GM12878 (cell line): ENCODE data around the gene PEMT. TPM values are rescaled to one million over a fixed set of nuclear protein-coding genes. Genes with fewer than 3 reads are reported as not detected.

Source experiments
- ATAC-seq: fragments of 200-7000 bp; cut with Tn5 transposase; 3 replicates; pipeline ENCODE4 v1.9.1; 2020; ENCODE audit warnings: mild to moderate bottlenecking, moderate library complexity
- BruUV-seq: library from RNA; stranded (reverse); fragments of 400-500 nt; replicated peaks from 2 replicates; lab custom pipeline; 2021; lab: Mats Ljungman, UMichigan
- CTCF ChIA-PET: fragments of 300-600 bp; sonication (Branson Sonifier 250); formaldehyde crosslinking; extraction: SDS; loops from one replicate; lab custom pipeline; 2021; ENCODE audit warnings: inconsistent platforms; lab: Yijun Ruan, JAX
- POLR2A ChIA-PET: fragments of 350-600 bp; formaldehyde crosslinking; extraction: SDS; loops from one replicate; lab custom pipeline; 2021; ENCODE audit warnings: inconsistent platforms; lab: Charles Lee
- RAD21 ChIA-PET: fragments of 300-600 bp; sonication (Branson Sonifier 250); formaldehyde crosslinking; loops from one replicate; lab custom pipeline; 2023; ENCODE audit warnings: antibody characterized with exemption; ENCODE audit not compliant: unreplicated experiment; lab: Charles Lee
- SMC1A ChIA-PET: fragments of 300-600 bp; sonication (Branson Sonifier 250); formaldehyde crosslinking; loops from one replicate; lab custom pipeline; 2023; ENCODE audit not compliant: unreplicated experiment, uncharacterized antibody; lab: Charles Lee
- DNase-seq: peaks from one replicate; pipeline ENCODE4 v3.0.0-alpha.2; 2011; ENCODE audit warnings: low read depth, low spot score
- FAIRE-seq: peaks from 3 replicates; lab custom pipeline; 2011; peaks lifted over from hg19 to GRCh38; lab: Jason Lieb, UNC
- H2AFZ ChIP-seq: 2 replicates; pipeline ENCODE4 v1.6.0; 2011; ENCODE audit warnings: low read depth, low read length, control low read depth; ENCODE audit not compliant: control insufficient read depth
- H3K27ac ChIP-seq: 2 replicates; pipeline ENCODE4 v1.5.1; 2011; ENCODE audit warnings: control low read depth; ENCODE audit not compliant: control insufficient read depth, insufficient read depth
- H3K27me3 ChIP-seq, 2 experiments: replicated peaks in 1 of 2; 2 replicates each; pipeline versions ENCODE4 v1.6.0 to v1.6.1; 2011; ENCODE audit warnings: low read length in 1 of 2; ENCODE audit not compliant: control insufficient read depth in 2 of 2, insufficient read depth in 2 of 2
- H3K36me3 ChIP-seq, 2 experiments: 2 replicates each; pipeline ENCODE4 v1.5.1; 2011; ENCODE audit warnings: low read length in 1 of 2; ENCODE audit not compliant: control insufficient read depth in 2 of 2, insufficient read depth in 2 of 2
- H3K4me1 ChIP-seq: 2 replicates; pipeline ENCODE4 v1.6.1; 2011; ENCODE audit warnings: mild to moderate bottlenecking, low read length, moderate library complexity, mixed read lengths; ENCODE audit not compliant: control insufficient read depth, insufficient read depth
- H3K4me2 ChIP-seq: 2 replicates; pipeline ENCODE4 v1.6.0; 2011; ENCODE audit warnings: control low read depth; ENCODE audit not compliant: control insufficient read depth, insufficient read depth
- H3K4me3 ChIP-seq: fragments of 200-600 bp; sonication (generic); 2 replicates; pipeline ENCODE4 v1.5.1; 2016
- H3K79me2 ChIP-seq: 2 replicates; pipeline ENCODE4 v1.6.0; 2011; ENCODE audit warnings: low read length; ENCODE audit not compliant: control insufficient read depth, insufficient read depth
- H3K9ac ChIP-seq: 2 replicates; pipeline ENCODE4 v1.8.0; 2011; ENCODE audit warnings: low read length, control low read depth, mixed read lengths; ENCODE audit not compliant: control insufficient read depth, insufficient read depth
- H3K9me3 ChIP-seq: replicated peaks from 3 replicates; pipeline ENCODE4 v1.5.1; 2011; ENCODE audit warnings: mild to moderate bottlenecking, low read length; ENCODE audit not compliant: control insufficient read depth, insufficient read depth
- H4K20me1 ChIP-seq: 2 replicates; pipeline ENCODE4 v1.6.0; 2011; ENCODE audit not compliant: control insufficient read depth, insufficient read depth
- EZH2 ChIP-seq: IDR thresholded peaks from 2 replicates; pipeline ENCODE4 v1.6.1; 2012; ENCODE audit warnings: low read depth, mild to moderate bottlenecking, control low read depth, inconsistent platforms, low read length, borderline replicate concordance; ENCODE audit not compliant: control insufficient read depth
- FOXM1 ChIP-seq: IDR thresholded peaks from 2 replicates; pipeline ENCODE4 v1.6.1; 2012; ENCODE audit warnings: low read depth, mild to moderate bottlenecking, inconsistent platforms, low read length, moderate library complexity
- GATAD2B ChIP-seq: fragments of 450-650 bp; conservative IDR thresholded peaks from 2 replicates; pipeline ENCODE4 v1.6.1; 2017; ENCODE audit warnings: low read depth, mild to moderate bottlenecking, moderate library complexity
- NR2C2 ChIP-seq: IDR thresholded peaks from 2 replicates; pipeline ENCODE4 v1.6.1; 2011; ENCODE audit warnings: borderline replicate concordance, low read depth; ENCODE audit not compliant: control insufficient read depth, insufficient read length
- SMAD5 ChIP-seq: IDR thresholded peaks from 2 replicates; pipeline ENCODE4 v1.6.1; 2016; ENCODE audit warnings: antibody characterized with exemption, low read depth
- SREBF2 ChIP-seq: IDR thresholded peaks from 2 replicates; pipeline ENCODE4 v1.6.1; 2012; ENCODE audit warnings: mild to moderate bottlenecking, low read length
- ZNF622 ChIP-seq: fragments of 450-650 bp; IDR thresholded peaks from 2 replicates; pipeline ENCODE4 v1.6.1; 2017; ENCODE audit warnings: mild to moderate bottlenecking, inconsistent platforms
- WGBS: methylation state at CpG from one replicate; pipeline ENCODE4 v1.1.6; 2016; ENCODE audit warnings: low lambda C conversion rate; ENCODE audit not compliant: insufficient replicate concordance, insufficient coverage; ENCODE audit errors: missing lambda C conversion rate; 5-methylcytosine and 5-hydroxymethylcytosine counted together
- in situ Hi-C: fragments of 300-500 bp; cut with MboI; formaldehyde crosslinking; loops from 9 replicates; pipeline ENCODE4 v1.14.3; 2018; ENCODE audit warnings: mixed read lengths
- intact Hi-C: fragments of 100-400 bp; cut with micrococcal nuclease; formaldehyde crosslinking; loops from one replicate; pipeline ENCODE4 v1.14.2; 2022; ENCODE audit not compliant: unreplicated experiment
- polyA plus RNA-seq, 11 experiments: library from polyadenylated mRNA; depleted of rRNA in 4 of 11; unstranded in 6 of 11; stranded (reverse) in 5 of 11; fragments of >200 nt; fragmentation: Nextera tagmentation in 4 of 11; fragmentation: Illumina TruSeq in 1 of 11; extraction: Ambion mirVana in 4 of 11; extraction: Trizol in 1 of 11; gene quantifications; 1 replicate in 1 of 11; 2 replicates in 10 of 11; pipeline versions ENCODE4 v1.2.1 to v1.2.3, GENCODE V29; 2011 to 2016; ENCODE audit warnings: inconsistent platforms in 2 of 11, missing spikeins in 2 of 11, low read depth in 1 of 11
- total RNA-seq, 4 experiments: library from RNA; depleted of rRNA in 3 of 4; stranded (reverse); fragments of >200 nt in 3 of 4; fragmentation: Illumina TruSeq in 1 of 4; extraction: Trizol in 1 of 4; gene quantifications; 2 replicates each; pipeline versions ENCODE4 v1.2.1 to v1.2.3, GENCODE V29; 2013 to 2021
- TF ChIP-seq, protein P1 (sequence below): fragments of 450-650 bp; formaldehyde crosslinking; IDR thresholded peaks from 2 replicates; pipeline ENCODE4 v1.4.0; 2022; ENCODE audit warnings: mild to moderate bottlenecking, moderate library complexity
- TF ChIP-seq, protein P2 (sequence below): fragments of 450-650 bp; IDR thresholded peaks from 2 replicates; pipeline ENCODE4 v1.6.1; 2017; ENCODE audit warnings: antibody characterized with exemption, mild to moderate bottlenecking, moderate library complexity
- TF ChIP-seq, protein P3 (sequence below): IDR thresholded peaks from 2 replicates; pipeline ENCODE4 v1.6.1; 2012; ENCODE audit warnings: low read length, inconsistent platforms

PEMT gene
- total and polyA plus RNA-seq, 10 of the 15 experiments (the other 5 are each of a cell fraction or from before 2014, with no cell fraction given): 2.8 to 44.7 (median 25.4) TPM

DNA sequence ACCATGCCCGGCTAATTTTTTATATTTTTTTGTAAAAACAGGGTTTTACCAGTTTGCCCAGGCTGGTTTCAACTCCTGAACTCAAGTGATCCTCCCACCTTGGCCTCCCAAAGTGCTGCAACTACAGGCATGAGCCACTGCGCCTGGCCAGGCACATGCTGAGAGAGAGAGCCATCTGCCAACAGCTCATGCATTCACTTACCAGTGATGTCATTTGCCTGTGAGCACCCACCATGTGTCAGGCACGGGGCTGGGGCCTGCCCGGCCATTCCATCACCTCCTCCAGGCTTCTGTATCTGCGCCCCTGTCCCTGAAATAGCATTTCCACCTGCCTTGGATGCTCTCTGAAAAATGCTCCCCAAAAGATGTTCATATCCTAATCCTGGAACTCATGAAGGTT lies 43.6 kb upstream of the PEMT start:
- no peak overlapping the region for H2AFZ ChIP-seq
- intact Hi-C loops: no loop called here
- in situ Hi-C loops: no loop called here
- ChIA-PET RAD21 (no interaction called here), CTCF (no interaction called here), SMC1A (no interaction called here), POLR2A (no interaction called here)
- no peak overlapping the region for H3K4me2 ChIP-seq
- no peaks in the 10 kb centered on the region for H3K4me1 ChIP-seq
- ATAC-seq (no peak), DNase-seq (no peak), FAIRE-seq (no peak)
- TF ChIP-seq SREBF2 (no peak), GATAD2B (no peak), EZH2 (no peak), FOXM1 (no peak)
- H3K79me2 ChIP-seq: no peaks in the 10 kb centered on the region
- H3K9ac ChIP-seq: no peak overlapping the region
- whole genome bisulfite sequencing: 55% methylated on average over 5 of the region's 5 CpGs
- H3K27me3 ChIP-seq: no peaks in the 10 kb centered on the region
- H3K4me3 ChIP-seq: no peak overlapping the region
- no peaks in the 10 kb centered on the region for H3K36me3 ChIP-seq
- H4K20me1 ChIP-seq: no peaks in the 10 kb centered on the region
- no peak overlapping the region for H3K27ac ChIP-seq
- no TSS peak for BruUV-seq
- no peaks in the 10 kb centered on the region; the same call in 2 of the 3 replicates for H3K9me3 ChIP-seq

DNA sequence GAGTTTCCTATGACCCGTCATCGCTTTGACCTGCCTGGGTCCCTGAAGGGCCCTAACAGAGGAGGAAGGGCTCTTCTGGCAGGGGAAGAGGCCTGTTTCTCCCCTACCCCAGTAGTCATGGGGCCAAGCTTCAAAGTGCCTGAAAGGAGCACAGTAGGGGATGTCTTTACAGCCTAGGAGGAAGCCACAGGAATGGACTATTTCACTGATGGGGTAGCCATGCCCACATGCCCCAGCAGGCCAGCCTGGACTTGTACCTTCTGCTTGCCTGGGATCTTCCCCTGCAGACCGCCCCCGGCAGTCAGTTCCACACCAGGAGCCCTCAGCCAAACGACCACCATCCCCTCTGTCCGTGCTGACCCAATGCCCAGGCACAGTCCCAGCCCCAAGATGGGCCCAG lies 41.8 kb upstream of the PEMT start:
- intact Hi-C loops: no loop called here
- DNase-seq: no peak
- no TSS peak for BruUV-seq
- Histone ChIP-seq H4K20me1 (no peaks in the 10 kb centered on the region), H3K27me3 (no peaks in the 10 kb centered on the region), H3K36me3 (no peaks in the 10 kb centered on the region), H3K9ac (no peak overlapping the region), H3K79me2 (no peaks in the 10 kb centered on the region), H3K4me2 (no peak overlapping the region), H3K27ac (no peak overlapping the region), H3K4me1 (no peaks in the 10 kb centered on the region; the same call in 1 of the 2 replicates), H2AFZ (no peak overlapping the region), H3K9me3 (no peaks in the 10 kb centered on the region; the same call in 2 of the 3 replicates), H3K4me3 (no peak overlapping the region)
- CTCF ChIA-PET: interaction anchor here (0.8 to 3.5 kb wide), 3 partner anchors 9 to 20 kb away, joined by 3 to 10 read pairs (median 3); no protein-coding TSS in a partner anchor
- RAD21 ChIA-PET: no interaction called here
- SMC1A ChIA-PET: no interaction called here
- FAIRE-seq: no peak
- 74% methylated on average over 6 of the region's 6 CpGs for WGBS
- ATAC-seq: no peak
- in situ Hi-C loops: no loop called here
- POLR2A ChIA-PET: no interaction called here
- TF ChIP-seq SMAD5 (no peak), NR2C2 (no peak), ZNF622 (no peak)
- TF ChIP-seq, protein P1, sequence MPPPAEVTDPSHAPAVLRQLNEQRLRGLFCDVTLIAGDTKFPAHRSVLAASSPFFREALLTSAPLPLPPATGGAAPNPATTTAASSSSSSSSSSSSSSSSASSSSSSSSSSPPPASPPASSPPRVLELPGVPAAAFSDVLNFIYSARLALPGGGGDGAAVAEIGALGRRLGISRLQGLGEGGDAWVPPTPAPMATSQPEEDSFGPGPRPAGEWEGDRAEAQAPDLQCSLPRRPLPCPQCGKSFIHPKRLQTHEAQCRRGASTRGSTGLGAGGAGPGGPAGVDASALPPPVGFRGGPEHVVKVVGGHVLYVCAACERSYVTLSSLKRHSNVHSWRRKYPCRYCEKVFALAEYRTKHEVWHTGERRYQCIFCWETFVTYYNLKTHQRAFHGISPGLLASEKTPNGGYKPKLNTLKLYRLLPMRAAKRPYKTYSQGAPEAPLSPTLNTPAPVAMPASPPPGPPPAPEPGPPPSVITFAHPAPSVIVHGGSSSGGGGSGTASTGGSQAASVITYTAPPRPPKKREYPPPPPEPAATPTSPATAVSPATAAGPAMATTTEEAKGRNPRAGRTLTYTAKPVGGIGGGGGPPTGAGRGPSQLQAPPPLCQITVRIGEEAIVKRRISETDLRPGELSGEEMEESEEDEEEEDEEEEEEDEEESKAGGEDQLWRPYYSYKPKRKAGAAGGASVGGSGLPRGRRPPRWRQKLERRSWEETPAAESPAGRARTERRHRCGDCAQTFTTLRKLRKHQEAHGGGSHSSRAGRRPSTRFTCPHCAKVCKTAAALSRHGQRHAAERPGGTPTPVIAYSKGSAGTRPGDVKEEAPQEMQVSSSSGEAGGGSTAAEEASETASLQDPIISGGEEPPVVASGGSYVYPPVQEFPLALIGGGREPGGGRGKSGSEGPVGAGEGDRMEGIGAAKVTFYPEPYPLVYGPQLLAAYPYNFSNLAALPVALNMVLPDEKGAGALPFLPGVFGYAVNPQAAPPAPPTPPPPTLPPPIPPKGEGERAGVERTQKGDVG: no peak
- TF ChIP-seq, protein P2, sequence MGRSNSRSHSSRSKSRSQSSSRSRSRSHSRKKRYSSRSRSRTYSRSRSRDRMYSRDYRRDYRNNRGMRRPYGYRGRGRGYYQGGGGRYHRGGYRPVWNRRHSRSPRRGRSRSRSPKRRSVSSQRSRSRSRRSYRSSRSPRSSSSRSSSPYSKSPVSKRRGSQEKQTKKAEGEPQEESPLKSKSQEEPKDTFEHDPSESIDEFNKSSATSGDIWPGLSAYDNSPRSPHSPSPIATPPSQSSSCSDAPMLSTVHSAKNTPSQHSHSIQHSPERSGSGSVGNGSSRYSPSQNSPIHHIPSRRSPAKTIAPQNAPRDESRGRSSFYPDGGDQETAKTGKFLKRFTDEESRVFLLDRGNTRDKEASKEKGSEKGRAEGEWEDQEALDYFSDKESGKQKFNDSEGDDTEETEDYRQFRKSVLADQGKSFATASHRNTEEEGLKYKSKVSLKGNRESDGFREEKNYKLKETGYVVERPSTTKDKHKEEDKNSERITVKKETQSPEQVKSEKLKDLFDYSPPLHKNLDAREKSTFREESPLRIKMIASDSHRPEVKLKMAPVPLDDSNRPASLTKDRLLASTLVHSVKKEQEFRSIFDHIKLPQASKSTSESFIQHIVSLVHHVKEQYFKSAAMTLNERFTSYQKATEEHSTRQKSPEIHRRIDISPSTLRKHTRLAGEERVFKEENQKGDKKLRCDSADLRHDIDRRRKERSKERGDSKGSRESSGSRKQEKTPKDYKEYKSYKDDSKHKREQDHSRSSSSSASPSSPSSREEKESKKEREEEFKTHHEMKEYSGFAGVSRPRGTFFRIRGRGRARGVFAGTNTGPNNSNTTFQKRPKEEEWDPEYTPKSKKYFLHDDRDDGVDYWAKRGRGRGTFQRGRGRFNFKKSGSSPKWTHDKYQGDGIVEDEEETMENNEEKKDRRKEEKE: no peak
- TF ChIP-seq, protein P3, sequence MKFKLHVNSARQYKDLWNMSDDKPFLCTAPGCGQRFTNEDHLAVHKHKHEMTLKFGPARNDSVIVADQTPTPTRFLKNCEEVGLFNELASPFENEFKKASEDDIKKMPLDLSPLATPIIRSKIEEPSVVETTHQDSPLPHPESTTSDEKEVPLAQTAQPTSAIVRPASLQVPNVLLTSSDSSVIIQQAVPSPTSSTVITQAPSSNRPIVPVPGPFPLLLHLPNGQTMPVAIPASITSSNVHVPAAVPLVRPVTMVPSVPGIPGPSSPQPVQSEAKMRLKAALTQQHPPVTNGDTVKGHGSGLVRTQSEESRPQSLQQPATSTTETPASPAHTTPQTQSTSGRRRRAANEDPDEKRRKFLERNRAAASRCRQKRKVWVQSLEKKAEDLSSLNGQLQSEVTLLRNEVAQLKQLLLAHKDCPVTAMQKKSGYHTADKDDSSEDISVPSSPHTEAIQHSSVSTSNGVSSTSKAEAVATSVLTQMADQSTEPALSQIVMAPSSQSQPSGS: no peak
